Measurements from ENCODE around the gene FOXL1.

DNA sequence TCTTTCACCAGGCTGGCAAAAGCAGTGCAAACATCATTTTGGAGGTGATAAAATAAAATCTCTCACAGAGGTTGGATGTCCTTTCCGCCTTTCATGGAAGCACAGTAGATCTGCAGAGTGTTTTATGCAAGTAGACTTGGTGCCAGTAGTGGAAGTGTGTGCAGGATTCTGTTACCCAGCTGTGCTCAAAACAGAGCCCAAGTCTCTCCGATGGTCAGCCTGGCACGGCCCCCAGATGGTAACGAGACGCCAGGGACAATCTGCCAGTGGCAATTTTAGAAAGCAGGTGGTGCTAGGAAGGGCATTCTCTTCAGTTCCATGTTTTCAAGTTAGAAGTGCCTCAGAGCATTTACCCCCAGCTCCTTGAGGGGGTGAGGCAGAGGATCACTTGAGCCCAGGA is 21.8 kb upstream of the FOXL1 start:
- TF ChIP-seq CTCF (IDR thresholded peaks at IDR 0.05) (no peak), EZH2 (IDR thresholded peaks at IDR 0.05) (no peak)

Data from neural progenitor cell (in vitro differentiated cells).